ENCODE data around the gene TMEM123. TPM values are rescaled to one million over a fixed set of nuclear protein-coding genes. Genes with fewer than 3 reads are reported as not detected.

TMEM123 gene
- total RNA-seq (2021; fragmentation: NEBNext Ultra II Directional; extraction: Animal tissue kit (Norgen Biotek cat#: 25700)), result 80.1 and 82.3 TPM in 2 replicates
- 25.4 and 75.5 TPM in 2 replicates for polyA plus RNA-seq (2011; rRNA removed)
- polyA plus RNA-seq (2011; cell fraction: cytosol; rRNA removed), result 60.1 TPM
- polyA plus RNA-seq (2011; cell fraction: nucleus; rRNA removed), result 52.9 TPM
- 63.1 to 79.7 TPM (median 72.2 TPM) in 4 replicates for polyA plus RNA-seq (2012, experiment 1 of 2)
- polyA plus RNA-seq (2012, experiment 2 of 2), result 6.1 TPM
- polyA plus RNA-seq (2013, experiment 1 of 2), result 39.8 TPM
- 45.5 TPM for polyA plus RNA-seq (2013, experiment 2 of 2)
- 124 and 302 TPM in 2 replicates for polyA minus RNA-seq (2011; rRNA and poly(A)+ RNA removed)
- polyA minus RNA-seq (2011; cell fraction: cytosol; rRNA and poly(A)+ RNA removed), result 79.0 TPM
- 301 TPM for polyA minus RNA-seq (2011; cell fraction: nucleus; rRNA and poly(A)+ RNA removed)
- long read RNA-seq, experiment 1, transcript TMEM123-202 (5 exons, 3,579 nt), result major isoform, 31 of 75 reads
- long read RNA-seq, experiment 1, partial matches to known transcripts, result 6 of 75 reads
- long read RNA-seq, experiment 1, other reads (novel, unspliced or antisense), result 37 of 75 reads
- long read RNA-seq, experiment 2, partial matches to known transcripts, result 12 of 13 reads
- long read RNA-seq, experiment 2, other reads (novel, unspliced or antisense), result 1 of 13 reads

- 2% methylated on average over 70 of the region's 83 CpGs; no CpG with 5 or more reads in 1 of the 2 experiments for WGBS, 2 experiments (ENCODE audit: extremely low coverage in 1 of 2, insufficient coverage in 1 of 2, insufficient read length in 1 of 2, insufficient replicate concordance in 2 of 2, low coverage in 1 of 2, low lambda C conversion rate in 2 of 2, missing lambda C conversion rate in 1 of 2)
- DNase-seq (ENCODE audit: low read depth in 1 of 2, low spot score in 2 of 2) (peak; percentile 33 to 87), FAIRE-seq (no peak)
- Histone ChIP-seq H3K18ac (ENCODE audit: extremely low read depth, low read length) (peak within 1 kb of the TSS; percentile 33; the same call in 1 of the 2 replicates), H2BK120ac (replicated peaks; ENCODE audit: low read depth, low read length) (no peak within 1 kb of the TSS), H2BK20ac (ENCODE audit: low read length) (no peak within 1 kb of the TSS), H3K23me2 (ENCODE audit: low read depth, low read length) (peaks cover 16% of the 10 kb centered on the region; the same call in 1 of the 2 replicates), H3K4me3 (ENCODE audit: extremely low read depth in 1 of 4, insufficient read depth in 2 of 4, low read depth in 3 of 4, low read length in 4 of 4) (peak within 1 kb of the TSS; percentile 72 to 84 (median 78)), H4K8ac (ENCODE audit: extremely low read depth, insufficient read depth, low read length) (peak within 1 kb of the TSS; percentile 96), H3K14ac (ENCODE audit: insufficient read length) (no peak within 1 kb of the TSS), H3K9ac (replicated peaks in 1 of 4; ENCODE audit: extremely low read depth in 1 of 4, low read depth in 3 of 4, low read length in 3 of 4) (peak within 1 kb of the TSS; percentile 53 to 85 (median 80)), H2AFZ (ENCODE audit: low read length) (peak within 1 kb of the TSS; percentile 91), H3K79me1 (ENCODE audit: low read depth, low read length) (no peaks in the 10 kb centered on the region), H3K27me3 (replicated peaks in 1 of 4; ENCODE audit: control insufficient read depth in 3 of 4, extremely low read depth in 1 of 4, insufficient read depth in 3 of 4, low read length in 3 of 4) (peaks cover 0 to 15% (median 3%) of the 10 kb centered on the region in 4 experiments; a peak in 4 of 7 replicates), H4K5ac (ENCODE audit: insufficient read length, low read depth, low read length) (peak within 1 kb of the TSS; percentile 37), H4K91ac (replicated peaks; ENCODE audit: insufficient read length, low read length) (no peak within 1 kb of the TSS), H2BK5ac (ENCODE audit: low read depth, low read length) (peak within 1 kb of the TSS; percentile 36; the same call in 1 of the 2 replicates), H3K23ac (ENCODE audit: insufficient read length) (no peak within 1 kb of the TSS), H3K4me1 (replicated peaks in 1 of 4; ENCODE audit: control insufficient read depth in 3 of 4, insufficient read depth in 4 of 4, low read length in 3 of 4) (peaks cover 3 to 23% (median 16%) of the 10 kb centered on the region in 4 experiments; a peak in 4 of 7 replicates), H3K56ac (replicated peaks; ENCODE audit: insufficient read length, low read depth, low read length) (peak within 1 kb of the TSS; percentile 60), H3K36me3 (ENCODE audit: control insufficient read depth in 2 of 4, insufficient read depth in 4 of 4, low read length in 3 of 4) (peaks cover 0 to 4% (median 0%) of the 10 kb centered on the region in 4 experiments; a peak in 1 of 8 replicates), H2BK12ac (ENCODE audit: low read depth, low read length) (peak within 1 kb of the TSS; percentile 75), H3K4me2 (ENCODE audit: insufficient read depth in 1 of 2, low read depth in 2 of 2, low read length in 2 of 2) (peak within 1 kb of the TSS; percentile 74 to 78), H4K20me1 (replicated peaks in 1 of 2; ENCODE audit: control insufficient read depth in 1 of 2, insufficient read depth in 2 of 2, low read length in 2 of 2) (peaks cover 12 to 15% of the 10 kb centered on the region in 2 experiments), H3K4ac (replicated peaks; ENCODE audit: insufficient read length, low read depth, low read length) (peak within 1 kb of the TSS; percentile 92), H3K79me2 (ENCODE audit: control insufficient read depth in 1 of 2, insufficient read depth in 2 of 2, low read length in 2 of 2) (peaks cover 0 to 35% of the 10 kb centered on the region in 2 experiments; a peak in 2 of 4 replicates), H2BK15ac (ENCODE audit: low read length) (0 out of 2 replicates have a peak within 1 kb of the TSS, but pooled peaks have one; percentile 73), H2AK5ac (ENCODE audit: low read depth, low read length) (no peak within 1 kb of the TSS; the same call in 1 of the 2 replicates), H3K27ac (ENCODE audit: low read depth, low read length) (peak within 1 kb of the TSS; percentile 68), H3K9me3 (ENCODE audit: insufficient read depth in 2 of 2, low read depth in 1 of 2, low read length in 1 of 2) (no peaks in the 10 kb centered on the region)
- CTCF ChIA-PET (ENCODE audit: partially characterized antibody), result interaction anchor here (0.7 to 1.6 kb wide), 5 partner anchors 14 to 214 kb away, joined by 3 to 10 read pairs (median 3); no protein-coding TSS in a partner anchor
- POLR2A ChIA-PET (ENCODE audit: partially characterized antibody), result interaction anchor here (0.6 to 1.3 kb wide), 8 partner anchors 9 to 111 kb away, joined by 3 to 8 read pairs (median 3); no protein-coding TSS in a partner anchor
- TF ChIP-seq BRCA1 (IDR thresholded peaks at IDR 0.05; ENCODE audit: low read depth, low read length), result no peak
- TF ChIP-seq SIRT6 (IDR thresholded peaks at IDR 0.05; ENCODE audit: low read length), result no peak
- no peak for TF ChIP-seq HDAC6 (IDR thresholded peaks at IDR 0.05; ENCODE audit: low read depth, low read length)
- no peak for TF ChIP-seq NRF1 (IDR thresholded peaks at IDR 0.05; ENCODE audit: low read depth, low read length)
- TF ChIP-seq SP2 (IDR thresholded peaks at IDR 0.05; ENCODE audit: low read length), result no peak
- no peak for TF ChIP-seq FOSL1 (IDR thresholded peaks at IDR 0.05; ENCODE audit: insufficient read depth, low read depth, low read length)
- no peak for TF ChIP-seq BACH1 (IDR thresholded peaks at IDR 0.05; ENCODE audit: low read length)
- 0 out of 2 replicates have a peak, but pooled peaks have one; percentile 12 for TF ChIP-seq CHD2 (IDR thresholded peaks at IDR 0.05; ENCODE audit: low read length)
Measured at GRCh38 chr11:102452461-102453301, at the start of gene TMEM123. Gene TMEM123, minus strand, starts transcription at chr11:102452765. Its CDS starts 142 bp downstream, at chr11:102452623.
